HCT116 (cell line): ENCODE data around the gene HIVEP3.

Experiments used
- FOSL1 ChIP-seq: IDR thresholded peaks from 2 replicates; pipeline ENCODE4 v1.6.1; 2012; ENCODE audit warnings: low read depth
- JUND ChIP-seq: IDR thresholded peaks from 2 replicates; pipeline ENCODE4 v1.6.1; 2012
- POLR2A ChIP-seq: IDR thresholded peaks from 2 replicates; pipeline ENCODE4 v1.7.0; 2011; ENCODE audit warnings: borderline replicate concordance; ENCODE audit not compliant: insufficient read depth, insufficient read length; ENCODE audit errors: extremely low read depth
- SIN3A ChIP-seq: IDR thresholded peaks from 2 replicates; pipeline ENCODE4 v1.6.1; 2012; ENCODE audit warnings: low read depth
- TF ChIP-seq, protein P1 (sequence below), 3 experiments: fragments of 200-600 bp in 1 of 3; sonication (generic) in 1 of 3; IDR thresholded peaks in 2 of 3; conservative IDR thresholded peaks in 1 of 3; 2 replicates each; pipeline ENCODE4 v1.5.1; 2012 to 2017; ENCODE audit warnings: low read depth in 2 of 3, low read length in 2 of 3, antibody characterized with exemption in 1 of 3, borderline replicate concordance in 1 of 3, control low read depth in 1 of 3, mild to moderate bottlenecking in 1 of 3, mixed read lengths in 1 of 3, mixed run types in 1 of 3, moderate library complexity in 1 of 3; ENCODE audit not compliant: insufficient read depth in 1 of 3

DNA sequence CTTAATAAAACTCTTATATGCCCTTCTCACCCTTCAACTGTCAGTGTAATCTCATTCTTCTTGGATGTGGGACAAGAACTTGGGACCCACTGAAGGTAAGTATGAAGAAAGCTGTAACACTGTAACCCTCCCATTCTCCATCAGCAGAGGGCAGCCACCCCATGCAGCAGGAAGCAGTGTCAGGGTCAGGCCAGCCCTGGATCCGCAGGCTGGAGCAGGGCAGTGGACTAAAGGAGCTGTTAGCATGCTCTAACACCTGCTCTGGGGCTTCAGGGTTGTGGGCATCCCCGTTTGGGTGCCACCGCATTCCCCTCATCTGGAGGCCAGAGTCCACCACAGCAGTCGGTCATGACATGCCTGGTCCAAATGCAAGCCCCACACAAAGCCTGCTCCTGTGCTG is 156.5 kb downstream of the HIVEP3 start:
- TF ChIP-seq FOSL1 (no peak), POLR2A (no peak), JUND (no peak), SIN3A (no peak)
- TF ChIP-seq, protein P1, sequence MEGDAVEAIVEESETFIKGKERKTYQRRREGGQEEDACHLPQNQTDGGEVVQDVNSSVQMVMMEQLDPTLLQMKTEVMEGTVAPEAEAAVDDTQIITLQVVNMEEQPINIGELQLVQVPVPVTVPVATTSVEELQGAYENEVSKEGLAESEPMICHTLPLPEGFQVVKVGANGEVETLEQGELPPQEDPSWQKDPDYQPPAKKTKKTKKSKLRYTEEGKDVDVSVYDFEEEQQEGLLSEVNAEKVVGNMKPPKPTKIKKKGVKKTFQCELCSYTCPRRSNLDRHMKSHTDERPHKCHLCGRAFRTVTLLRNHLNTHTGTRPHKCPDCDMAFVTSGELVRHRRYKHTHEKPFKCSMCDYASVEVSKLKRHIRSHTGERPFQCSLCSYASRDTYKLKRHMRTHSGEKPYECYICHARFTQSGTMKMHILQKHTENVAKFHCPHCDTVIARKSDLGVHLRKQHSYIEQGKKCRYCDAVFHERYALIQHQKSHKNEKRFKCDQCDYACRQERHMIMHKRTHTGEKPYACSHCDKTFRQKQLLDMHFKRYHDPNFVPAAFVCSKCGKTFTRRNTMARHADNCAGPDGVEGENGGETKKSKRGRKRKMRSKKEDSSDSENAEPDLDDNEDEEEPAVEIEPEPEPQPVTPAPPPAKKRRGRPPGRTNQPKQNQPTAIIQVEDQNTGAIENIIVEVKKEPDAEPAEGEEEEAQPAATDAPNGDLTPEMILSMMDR (IDR thresholded peaks at IDR 0.05 in 2 of 3, conservative IDR thresholded peaks at IDR 0.05 in 1 of 3; ENCODE audit: borderline replicate concordance in 1 of 3, insufficient read depth in 1 of 3, low read depth in 2 of 3, low read length in 2 of 3) = no peak
